Suprapubic skin (tissue), 4 donors: Measurements from ENCODE around the gene INTU. TPM values are rescaled to one million over a fixed set of nuclear protein-coding genes. Genes with fewer than 3 reads are reported as not detected.

Experiments used
- DNase-seq, 2 donors: peaks; one replicate each; pipeline ENCODE4 v3.0.0-alpha.2; 2019; ENCODE audit warnings: low spot score in 2 of 2
- H3K27ac ChIP-seq: fragments of 200-600 bp; sonication (generic); one replicate; pipeline ENCODE4 v1.5.1; 2019
- H3K27me3 ChIP-seq: fragments of 200-600 bp; sonication (generic); one replicate; pipeline ENCODE4 v1.5.1; 2019
- H3K36me3 ChIP-seq: fragments of 200-600 bp; sonication (generic); one replicate; pipeline ENCODE4 v1.5.1; 2019
- H3K4me1 ChIP-seq: fragments of 200-600 bp; sonication (generic); one replicate; pipeline ENCODE4 v1.5.1; 2019
- H3K4me3 ChIP-seq: fragments of 200-600 bp; sonication (generic); one replicate; pipeline ENCODE4 v1.5.1; 2019; ENCODE audit warnings: mild to moderate bottlenecking
- H3K9me3 ChIP-seq: fragments of 200-600 bp; sonication (generic); one replicate; pipeline ENCODE4 v1.5.1; 2019
- EP300 ChIP-seq: sonication (generic); formaldehyde crosslinking; IDR thresholded peaks from one replicate; pipeline ENCODE4 v1.6.1; 2017; ENCODE audit warnings: antibody characterized with exemption
- POLR2A ChIP-seq, 2 donors: fragments of 450-650 bp; IDR thresholded peaks; one replicate each; pipeline ENCODE4 v1.6.1; 2017; ENCODE audit warnings: antibody characterized with exemption in 2 of 2, mild to moderate bottlenecking in 2 of 2, moderate library complexity in 2 of 2
- POLR2AphosphoS5 ChIP-seq, 3 donors: sonication (generic); formaldehyde crosslinking; IDR thresholded peaks; one replicate each; pipeline ENCODE4 v1.6.1; 2017; ENCODE audit warnings: antibody characterized with exemption in 3 of 3
- WGBS: methylation state at CpG from one replicate; pipeline ENCODE4 v1.1.5; 2018; 5-methylcytosine and 5-hydroxymethylcytosine counted together
- total RNA-seq, 4 donors: library from RNA; depleted of rRNA; stranded (reverse); fragments of >200 nt; gene quantifications; one replicate each; pipeline ENCODE4 v1.1.0, GENCODE V29; 2016
- TF ChIP-seq, protein P1 (sequence below), 2 donors: fragments of 200-600 bp in 1 of 2; fragments of 450-650 bp in 1 of 2; sonication (generic) in 1 of 2; IDR thresholded peaks; one replicate each; pipeline ENCODE4 v1.5.1; 2016 to 2019; ENCODE audit warnings: antibody characterized with exemption in 2 of 2, mild to moderate bottlenecking in 1 of 2, moderate library complexity in 1 of 2

The INTU gene
- total RNA-seq, 4 donors from 2014 or later: 6.1 to 11.7 (median 8.3) TPM

DNA sequence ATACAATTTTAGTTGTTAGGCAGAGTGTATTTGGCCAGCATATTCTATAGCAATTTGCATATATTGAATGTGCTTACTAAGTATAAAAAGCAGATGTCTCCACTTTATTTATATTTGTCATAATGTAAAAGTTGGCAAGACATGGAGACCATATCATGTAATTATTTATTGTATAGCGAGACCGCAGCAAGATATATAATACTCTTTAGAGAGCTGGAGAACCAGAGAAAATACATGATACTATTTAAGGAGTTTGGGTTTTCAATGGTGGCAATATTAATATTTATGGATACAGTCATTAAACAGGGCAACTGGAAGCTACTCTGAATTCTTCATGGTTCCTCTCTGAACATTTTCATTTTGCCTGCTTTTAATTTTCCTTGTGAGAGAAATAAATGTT, 35.0 kb downstream of the INTU start:
- H3K4me3 ChIP-seq: no peak overlapping the region
- no peaks in the 10 kb centered on the region for H3K9me3 ChIP-seq
- H3K36me3 ChIP-seq: peaks cover 4% of the 10 kb centered on the region
- TF ChIP-seq EP300: no peak
- TF ChIP-seq POLR2A (IDR thresholded peaks at IDR 0.05): no peak
- TF ChIP-seq, protein P1, sequence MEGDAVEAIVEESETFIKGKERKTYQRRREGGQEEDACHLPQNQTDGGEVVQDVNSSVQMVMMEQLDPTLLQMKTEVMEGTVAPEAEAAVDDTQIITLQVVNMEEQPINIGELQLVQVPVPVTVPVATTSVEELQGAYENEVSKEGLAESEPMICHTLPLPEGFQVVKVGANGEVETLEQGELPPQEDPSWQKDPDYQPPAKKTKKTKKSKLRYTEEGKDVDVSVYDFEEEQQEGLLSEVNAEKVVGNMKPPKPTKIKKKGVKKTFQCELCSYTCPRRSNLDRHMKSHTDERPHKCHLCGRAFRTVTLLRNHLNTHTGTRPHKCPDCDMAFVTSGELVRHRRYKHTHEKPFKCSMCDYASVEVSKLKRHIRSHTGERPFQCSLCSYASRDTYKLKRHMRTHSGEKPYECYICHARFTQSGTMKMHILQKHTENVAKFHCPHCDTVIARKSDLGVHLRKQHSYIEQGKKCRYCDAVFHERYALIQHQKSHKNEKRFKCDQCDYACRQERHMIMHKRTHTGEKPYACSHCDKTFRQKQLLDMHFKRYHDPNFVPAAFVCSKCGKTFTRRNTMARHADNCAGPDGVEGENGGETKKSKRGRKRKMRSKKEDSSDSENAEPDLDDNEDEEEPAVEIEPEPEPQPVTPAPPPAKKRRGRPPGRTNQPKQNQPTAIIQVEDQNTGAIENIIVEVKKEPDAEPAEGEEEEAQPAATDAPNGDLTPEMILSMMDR (IDR thresholded peaks at IDR 0.05): no peak
- no peak overlapping the region for H3K27ac ChIP-seq
- no peaks in the 10 kb centered on the region for H3K4me1 ChIP-seq
- H3K27me3 ChIP-seq: no peaks in the 10 kb centered on the region
- DNase-seq: no peak
- WGBS: 67% methylated on average over 2 of the region's 2 CpGs

DNA sequence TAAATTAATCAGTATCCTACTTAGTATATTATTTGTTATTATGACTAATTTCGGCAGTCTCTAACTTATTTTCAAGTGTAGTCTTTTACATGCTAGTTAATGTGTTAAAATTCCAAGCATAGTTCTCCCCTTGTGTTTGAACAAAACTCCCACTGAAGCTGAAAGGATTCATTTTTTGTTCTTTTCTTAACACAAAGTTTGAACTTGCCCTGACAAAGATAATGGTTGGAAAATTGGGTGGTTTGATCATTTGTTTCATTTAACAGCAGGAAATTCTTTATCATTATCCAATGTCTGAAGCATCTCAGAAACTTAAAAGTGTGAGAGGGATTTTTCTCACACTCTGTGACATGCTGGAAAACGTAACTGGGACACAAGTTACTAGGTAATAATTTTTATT, 36.0 kb downstream of the INTU start:
- no peaks in the 10 kb centered on the region for H3K27me3 ChIP-seq
- H3K4me3 ChIP-seq: no peak overlapping the region
- no peaks in the 10 kb centered on the region for H3K4me1 ChIP-seq
- TF ChIP-seq, protein P1 (IDR thresholded peaks at IDR 0.05): no peak
- no peak for TF ChIP-seq POLR2AphosphoS5 (IDR thresholded peaks at IDR 0.05)
- TF ChIP-seq POLR2A (IDR thresholded peaks at IDR 0.05): no peak
- no peak for TF ChIP-seq EP300
- WGBS: 82% methylated on average over 2 of the region's 2 CpGs
- no peak overlapping the region for H3K27ac ChIP-seq
- peaks cover 4% of the 10 kb centered on the region for H3K36me3 ChIP-seq
- no peaks in the 10 kb centered on the region for H3K9me3 ChIP-seq
- DNase-seq: no peak

DNA sequence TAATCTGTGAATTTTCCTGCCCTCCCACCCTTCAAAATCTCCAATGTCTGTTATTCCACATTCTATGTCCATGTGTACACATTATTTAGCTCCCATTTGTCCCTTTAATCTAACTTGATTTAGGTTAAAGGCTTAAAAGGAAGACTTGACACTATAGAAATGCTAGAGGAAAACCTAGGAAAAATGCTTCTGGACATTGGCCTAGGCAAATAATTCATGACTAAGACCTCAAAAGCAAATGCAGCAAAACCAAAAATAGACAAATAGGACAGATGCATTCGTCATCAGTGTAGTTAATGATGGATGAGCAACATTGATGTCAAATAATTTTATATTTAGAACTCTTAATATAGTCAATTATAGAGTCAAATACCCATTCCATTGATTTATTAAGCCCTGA, 36.9 kb downstream of the INTU start:
- WGBS: 78% methylated on average over 1 of the region's 1 CpG
- TF ChIP-seq EP300: no peak
- TF ChIP-seq, protein P1 (IDR thresholded peaks at IDR 0.05): no peak
- TF ChIP-seq POLR2A (IDR thresholded peaks at IDR 0.05): no peak
- no peak for TF ChIP-seq POLR2AphosphoS5 (IDR thresholded peaks at IDR 0.05)
- H3K27ac ChIP-seq: no peak overlapping the region

DNA sequence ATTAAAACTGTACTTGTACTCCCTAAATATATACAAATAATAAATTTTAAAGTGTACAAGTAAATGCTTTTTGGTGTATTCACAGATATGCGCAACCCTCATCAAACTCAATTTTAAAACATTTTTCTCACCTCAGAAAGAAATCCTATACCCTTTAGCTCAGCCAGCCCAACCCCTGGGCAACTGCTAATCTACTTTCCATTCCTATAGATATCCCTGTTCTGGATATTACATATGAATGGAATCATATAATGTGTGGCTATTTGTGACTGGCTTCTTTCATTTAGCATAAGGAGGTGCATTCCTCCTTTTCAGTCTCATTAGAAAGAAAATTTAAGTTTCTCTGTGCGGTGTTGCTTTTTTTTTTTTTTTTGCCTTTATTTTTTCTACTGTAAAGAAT, 39.4 kb downstream of the INTU start:
- TF ChIP-seq, protein P1 (IDR thresholded peaks at IDR 0.05): no peak
- TF ChIP-seq EP300 (no peak), POLR2AphosphoS5 (IDR thresholded peaks at IDR 0.05) (no peak), POLR2A (IDR thresholded peaks at IDR 0.05) (no peak)
- DNase-seq: no peak
- no peaks in the 10 kb centered on the region for H3K4me1 ChIP-seq
- WGBS: 100% methylated on average over 2 of the region's 2 CpGs
- H3K27me3 ChIP-seq: no peaks in the 10 kb centered on the region
- no peak overlapping the region for H3K27ac ChIP-seq
- H3K4me3 ChIP-seq: no peak overlapping the region
- H3K36me3 ChIP-seq: no peaks in the 10 kb centered on the region
- H3K9me3 ChIP-seq: no peaks in the 10 kb centered on the region

More for the DNA sequence above, 36.9 kb downstream of the INTU start:
- no peak overlapping the region for H3K4me3 ChIP-seq
- DNase-seq: no peak
- H3K27me3 ChIP-seq: no peaks in the 10 kb centered on the region
- H3K36me3 ChIP-seq: no peaks in the 10 kb centered on the region
- H3K4me1 ChIP-seq: no peaks in the 10 kb centered on the region
- H3K9me3 ChIP-seq: no peaks in the 10 kb centered on the region

DNA sequence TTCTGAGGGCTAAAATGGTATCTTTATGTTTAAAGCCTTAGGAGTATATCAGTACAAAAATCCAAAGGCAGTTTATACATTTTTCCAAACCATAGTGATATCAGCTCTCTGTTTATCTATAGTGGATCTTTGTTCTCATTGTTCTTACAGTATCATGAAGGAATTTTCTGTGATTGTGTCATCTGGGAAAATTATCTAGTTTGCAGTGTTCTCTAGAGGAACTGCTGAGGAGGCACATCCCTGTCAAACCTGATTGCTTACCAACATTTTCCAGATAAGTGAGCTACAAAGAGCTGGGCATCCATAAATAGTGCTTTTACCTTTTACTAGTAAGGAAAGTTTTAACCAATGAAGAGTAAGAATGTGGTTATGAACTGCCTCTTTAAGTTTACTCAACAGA, 52.5 kb downstream of the INTU start:
- no peaks in the 10 kb centered on the region for H3K9me3 ChIP-seq
- peaks cover 7% of the 10 kb centered on the region for H3K36me3 ChIP-seq
- TF ChIP-seq POLR2AphosphoS5 (IDR thresholded peaks at IDR 0.05) (no peak), POLR2A (IDR thresholded peaks at IDR 0.05) (no peak), EP300 (no peak)
- TF ChIP-seq, protein P1 (IDR thresholded peaks at IDR 0.05): no peak
- no peaks in the 10 kb centered on the region for H3K27me3 ChIP-seq
- H3K4me3 ChIP-seq: no peak overlapping the region
- DNase-seq: no peak
- no peaks in the 10 kb centered on the region for H3K4me1 ChIP-seq
- H3K27ac ChIP-seq: no peak overlapping the region
